Measurements from ENCODE around the gene WFDC5.

DNA sequence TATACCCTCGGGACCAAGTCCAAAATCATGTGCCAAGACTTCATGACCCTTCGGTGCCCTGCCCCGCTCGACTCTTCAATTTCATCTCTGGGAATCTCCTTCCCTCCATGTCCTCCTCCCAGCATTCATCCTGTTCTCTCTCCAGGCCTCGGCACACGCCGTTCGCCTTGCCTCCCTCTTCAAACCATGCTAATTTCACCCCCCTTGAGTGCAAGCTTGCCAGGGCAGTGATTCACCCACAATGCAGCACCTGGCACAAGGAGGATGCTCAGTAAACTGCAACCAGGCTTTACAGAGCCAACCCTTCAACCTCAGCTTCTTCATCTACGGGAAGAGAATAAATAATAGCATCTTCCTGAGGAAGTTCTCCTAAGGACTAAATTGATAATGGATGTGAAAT, 18.2 kb downstream of the WFDC5 start:
- TF ChIP-seq, protein P1, sequence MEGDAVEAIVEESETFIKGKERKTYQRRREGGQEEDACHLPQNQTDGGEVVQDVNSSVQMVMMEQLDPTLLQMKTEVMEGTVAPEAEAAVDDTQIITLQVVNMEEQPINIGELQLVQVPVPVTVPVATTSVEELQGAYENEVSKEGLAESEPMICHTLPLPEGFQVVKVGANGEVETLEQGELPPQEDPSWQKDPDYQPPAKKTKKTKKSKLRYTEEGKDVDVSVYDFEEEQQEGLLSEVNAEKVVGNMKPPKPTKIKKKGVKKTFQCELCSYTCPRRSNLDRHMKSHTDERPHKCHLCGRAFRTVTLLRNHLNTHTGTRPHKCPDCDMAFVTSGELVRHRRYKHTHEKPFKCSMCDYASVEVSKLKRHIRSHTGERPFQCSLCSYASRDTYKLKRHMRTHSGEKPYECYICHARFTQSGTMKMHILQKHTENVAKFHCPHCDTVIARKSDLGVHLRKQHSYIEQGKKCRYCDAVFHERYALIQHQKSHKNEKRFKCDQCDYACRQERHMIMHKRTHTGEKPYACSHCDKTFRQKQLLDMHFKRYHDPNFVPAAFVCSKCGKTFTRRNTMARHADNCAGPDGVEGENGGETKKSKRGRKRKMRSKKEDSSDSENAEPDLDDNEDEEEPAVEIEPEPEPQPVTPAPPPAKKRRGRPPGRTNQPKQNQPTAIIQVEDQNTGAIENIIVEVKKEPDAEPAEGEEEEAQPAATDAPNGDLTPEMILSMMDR (IDR thresholded peaks at IDR 0.05) = no peak
- TF ChIP-seq POLR2A (IDR thresholded peaks at IDR 0.05) = no peak

All from adrenal gland (tissue), 5 donors.